SK-N-SH treated with all-trans-retinoic acid at 6 μM for 48 hours (cell line): ENCODE measurements around the gene SLCO1A2.
"Not testable (repeated sequence)": the region's sequence is repeated elsewhere in the genome, so short reads cannot be mapped to it uniquely, and the experiment has no call there.

Experiments used
- ATAC-seq: fragments of 200-7000 bp; cut with Tn5 transposase; 3 replicates; pipeline ENCODE4 v1.9.1; 2020; ENCODE audit warnings: mild to moderate bottlenecking, moderate library complexity
- ARNTL ChIP-seq: fragments of 450-650 bp; formaldehyde crosslinking; IDR thresholded peaks from 2 replicates; pipeline ENCODE4 v1.5.0; 2020; ENCODE audit warnings: low read depth, mild to moderate bottlenecking, moderate library complexity, borderline replicate concordance
- BACH2 ChIP-seq: fragments of 250-450 bp; sonication (Bioruptor Pico); IDR thresholded peaks from 2 replicates; pipeline ENCODE4 v1.9.0; 2021; ENCODE audit warnings: mild to moderate bottlenecking, borderline replicate concordance
- CREB5 ChIP-seq: fragments of 250-450 bp; sonication (Bioruptor Pico); IDR thresholded peaks from 2 replicates; pipeline ENCODE4 v1.5.1; 2020; ENCODE audit warnings: low read depth, mild to moderate bottlenecking, moderate library complexity
- CSDC2 ChIP-seq: fragments of 250-450 bp; sonication (Bioruptor Pico); IDR thresholded peaks from 2 replicates; pipeline ENCODE4 v1.5.0; 2020; ENCODE audit warnings: mild to moderate bottlenecking, moderate library complexity
- ESRRG ChIP-seq: fragments of 250-450 bp; sonication (Bioruptor Pico); IDR thresholded peaks from 2 replicates; pipeline ENCODE4 v1.6.1; 2021; ENCODE audit warnings: mild to moderate bottlenecking
- GLIS3 ChIP-seq: fragments of 250-450 bp; sonication (Bioruptor Pico); IDR thresholded peaks from 2 replicates; pipeline ENCODE4 v1.5.0; 2020; ENCODE audit warnings: mild to moderate bottlenecking, moderate library complexity
- ISL1 ChIP-seq: fragments of 250-450 bp; sonication (Bioruptor Pico); IDR thresholded peaks from 2 replicates; pipeline ENCODE4 v2.1.2; 2022; ENCODE audit warnings: mild to moderate bottlenecking, moderate library complexity
- OSR1 ChIP-seq: fragments of 250-450 bp; sonication (Bioruptor Pico); IDR thresholded peaks from 2 replicates; pipeline ENCODE4 v1.8.0; 2022; ENCODE audit warnings: moderate library complexity, mild to moderate bottlenecking, inconsistent platforms
- PATZ1 ChIP-seq: fragments of 250-450 bp; sonication (Bioruptor Pico); IDR thresholded peaks from 2 replicates; pipeline ENCODE4 v1.8.0; 2020; ENCODE audit warnings: mild to moderate bottlenecking, moderate library complexity, borderline replicate concordance
- PPARA ChIP-seq: fragments of 250-450 bp; sonication (Bioruptor Pico); IDR thresholded peaks from 2 replicates; pipeline ENCODE4 v1.5.0; 2020; ENCODE audit warnings: mild to moderate bottlenecking, borderline replicate concordance
- RARB ChIP-seq: fragments of 250-450 bp; sonication (Bioruptor Pico); IDR thresholded peaks from 2 replicates; pipeline ENCODE4 v1.8.0; 2021; ENCODE audit warnings: mild to moderate bottlenecking, moderate library complexity
- SNAI2 ChIP-seq: fragments of 250-450 bp; sonication (Bioruptor Pico); IDR thresholded peaks from 2 replicates; pipeline ENCODE4 v1.5.0; 2020; ENCODE audit warnings: mild to moderate bottlenecking, moderate library complexity
- TCF4 ChIP-seq: fragments of 250-450 bp; sonication (Bioruptor Pico); IDR thresholded peaks from 2 replicates; pipeline ENCODE4 v1.8.0; 2021; ENCODE audit warnings: mild to moderate bottlenecking, moderate library complexity, borderline replicate concordance
- ZC3H10 ChIP-seq: fragments of 250-450 bp; sonication (Bioruptor Pico); IDR thresholded peaks from 2 replicates; pipeline ENCODE4 v1.5.1; 2021; ENCODE audit warnings: mild to moderate bottlenecking, moderate library complexity
- ZFP3 ChIP-seq: fragments of 250-450 bp; sonication (Bioruptor Pico); IDR thresholded peaks from 2 replicates; pipeline ENCODE4 v1.5.0; 2020; ENCODE audit warnings: mild to moderate bottlenecking, moderate library complexity
- ZFP30 ChIP-seq: fragments of 450-650 bp; formaldehyde crosslinking; IDR thresholded peaks from 2 replicates; pipeline ENCODE4 v1.5.0; 2022; ENCODE audit warnings: mild to moderate bottlenecking, moderate library complexity
- ZNF565 ChIP-seq: fragments of 450-650 bp; formaldehyde crosslinking; conservative IDR thresholded peaks from 2 replicates; pipeline ENCODE4 v1.5.0; 2020; ENCODE audit warnings: low read depth, mild to moderate bottlenecking, moderate library complexity
- ZNF70 ChIP-seq: fragments of 450-650 bp; formaldehyde crosslinking; IDR thresholded peaks from 2 replicates; pipeline ENCODE4 v1.5.0; 2020; ENCODE audit warnings: mild to moderate bottlenecking, moderate library complexity
- ZNF8 ChIP-seq: fragments of 450-650 bp; formaldehyde crosslinking; IDR thresholded peaks from 2 replicates; pipeline ENCODE4 v1.5.0; 2020; ENCODE audit warnings: mild to moderate bottlenecking, moderate library complexity
- TF ChIP-seq, protein P1 (sequence below): fragments of 250-450 bp; sonication (Bioruptor Pico); IDR thresholded peaks from 2 replicates; pipeline ENCODE4 v1.5.1; 2021; ENCODE audit warnings: mild to moderate bottlenecking, moderate library complexity
- TF ChIP-seq, protein P2 (sequence below): fragments of 250-450 bp; sonication (Bioruptor Pico); IDR thresholded peaks from 2 replicates; pipeline ENCODE4 v1.8.0; 2021; ENCODE audit warnings: low read depth, mild to moderate bottlenecking, moderate library complexity, borderline replicate concordance

The SLCO1A2 gene, protein sequence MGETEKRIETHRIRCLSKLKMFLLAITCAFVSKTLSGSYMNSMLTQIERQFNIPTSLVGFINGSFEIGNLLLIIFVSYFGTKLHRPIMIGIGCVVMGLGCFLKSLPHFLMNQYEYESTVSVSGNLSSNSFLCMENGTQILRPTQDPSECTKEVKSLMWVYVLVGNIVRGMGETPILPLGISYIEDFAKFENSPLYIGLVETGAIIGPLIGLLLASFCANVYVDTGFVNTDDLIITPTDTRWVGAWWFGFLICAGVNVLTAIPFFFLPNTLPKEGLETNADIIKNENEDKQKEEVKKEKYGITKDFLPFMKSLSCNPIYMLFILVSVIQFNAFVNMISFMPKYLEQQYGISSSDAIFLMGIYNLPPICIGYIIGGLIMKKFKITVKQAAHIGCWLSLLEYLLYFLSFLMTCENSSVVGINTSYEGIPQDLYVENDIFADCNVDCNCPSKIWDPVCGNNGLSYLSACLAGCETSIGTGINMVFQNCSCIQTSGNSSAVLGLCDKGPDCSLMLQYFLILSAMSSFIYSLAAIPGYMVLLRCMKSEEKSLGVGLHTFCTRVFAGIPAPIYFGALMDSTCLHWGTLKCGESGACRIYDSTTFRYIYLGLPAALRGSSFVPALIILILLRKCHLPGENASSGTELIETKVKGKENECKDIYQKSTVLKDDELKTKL

GRCh38 chr12:21334771-21335325 is at the start of gene SLCO1A2:
TSS of gene SLCO1A2 (minus strand) at chr12:21334917. CDS start at chr12:21334647, 270 bp downstream.
- TF ChIP-seq ZNF8 (CRISPR knock-in tag) (no peak), SNAI2 (CRISPR knock-in tag) (no peak), CSDC2 (no peak), TCF4 (CRISPR knock-in tag) (no peak), ISL1 (CRISPR knock-in tag) (no peak), PATZ1 (no peak), ZNF565 (CRISPR knock-in tag) (no peak), CREB5 (CRISPR knock-in tag) (no peak), PPARA (CRISPR knock-in tag) (no peak), ZFP30 (CRISPR knock-in tag) (no peak), ZNF70 (CRISPR knock-in tag) (no peak), BACH2 (no peak), ZC3H10 (CRISPR knock-in tag) (no peak)
- TF ChIP-seq, protein P1, sequence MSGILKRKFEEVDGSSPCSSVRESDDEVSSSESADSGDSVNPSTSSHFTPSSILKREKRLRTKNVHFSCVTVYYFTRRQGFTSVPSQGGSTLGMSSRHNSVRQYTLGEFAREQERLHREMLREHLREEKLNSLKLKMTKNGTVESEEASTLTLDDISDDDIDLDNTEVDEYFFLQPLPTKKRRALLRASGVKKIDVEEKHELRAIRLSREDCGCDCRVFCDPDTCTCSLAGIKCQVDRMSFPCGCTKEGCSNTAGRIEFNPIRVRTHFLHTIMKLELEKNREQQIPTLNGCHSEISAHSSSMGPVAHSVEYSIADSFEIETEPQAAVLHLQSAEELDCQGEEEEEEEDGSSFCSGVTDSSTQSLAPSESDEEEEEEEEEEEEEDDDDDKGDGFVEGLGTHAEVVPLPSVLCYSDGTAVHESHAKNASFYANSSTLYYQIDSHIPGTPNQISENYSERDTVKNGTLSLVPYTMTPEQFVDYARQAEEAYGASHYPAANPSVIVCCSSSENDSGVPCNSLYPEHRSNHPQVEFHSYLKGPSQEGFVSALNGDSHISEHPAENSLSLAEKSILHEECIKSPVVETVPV = no peak
- TF ChIP-seq, all 23 proteins: peak for 0
- no peak for ATAC-seq

GRCh38 chr12:21384261-21384660 is 49.5 kb upstream of the SLCO1A2 start:
- ATAC-seq = no peak
- no peak for TF ChIP-seq ZNF70 (CRISPR knock-in tag)
- TF ChIP-seq ZNF565 (CRISPR knock-in tag) = no peak
- TF ChIP-seq, protein P2, sequence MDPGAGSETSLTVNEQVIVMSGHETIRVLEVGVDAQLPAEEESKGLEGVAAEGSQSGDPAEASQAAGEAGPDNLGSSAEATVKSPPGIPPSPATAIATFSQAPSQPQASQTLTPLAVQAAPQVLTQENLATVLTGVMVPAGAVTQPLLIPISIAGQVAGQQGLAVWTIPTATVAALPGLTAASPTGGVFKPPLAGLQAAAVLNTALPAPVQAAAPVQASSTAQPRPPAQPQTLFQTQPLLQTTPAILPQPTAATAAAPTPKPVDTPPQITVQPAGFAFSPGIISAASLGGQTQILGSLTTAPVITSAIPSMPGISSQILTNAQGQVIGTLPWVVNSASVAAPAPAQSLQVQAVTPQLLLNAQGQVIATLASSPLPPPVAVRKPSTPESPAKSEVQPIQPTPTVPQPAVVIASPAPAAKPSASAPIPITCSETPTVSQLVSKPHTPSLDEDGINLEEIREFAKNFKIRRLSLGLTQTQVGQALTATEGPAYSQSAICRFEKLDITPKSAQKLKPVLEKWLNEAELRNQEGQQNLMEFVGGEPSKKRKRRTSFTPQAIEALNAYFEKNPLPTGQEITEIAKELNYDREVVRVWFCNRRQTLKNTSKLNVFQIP = no peak
- TF ChIP-seq GLIS3 = no peak
- no peak for TF ChIP-seq ARNTL (CRISPR knock-in tag)
- TF ChIP-seq, all 23 proteins: peak for 0

GRCh38 chr12:21381320-21381719 is 46.6 kb upstream of the SLCO1A2 start:
- ATAC-seq = not testable (repeated sequence)

DNA sequence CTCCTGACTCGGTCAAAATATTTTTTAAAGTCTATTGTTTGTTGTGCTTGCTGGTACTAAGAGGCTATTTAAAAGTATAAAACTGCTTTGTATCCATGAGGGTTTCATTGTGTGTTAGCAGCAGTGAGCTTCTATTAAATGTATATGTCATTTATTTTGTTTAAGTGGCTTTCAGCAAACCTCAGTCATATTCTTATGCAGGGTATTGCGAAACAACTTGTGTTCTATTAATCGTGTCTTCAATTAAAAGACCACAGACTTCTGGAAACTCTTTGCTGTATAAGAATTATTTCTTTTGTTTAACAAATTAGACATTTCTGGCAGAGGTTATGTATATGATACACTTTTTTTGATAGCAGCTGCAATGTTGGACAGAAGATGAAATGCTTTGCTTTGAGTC is 44.5 kb upstream of the SLCO1A2 start:
- no peak for ATAC-seq
- no peak for TF ChIP-seq RARB (CRISPR knock-in tag)
- no peak for TF ChIP-seq ZNF70 (CRISPR knock-in tag)
- no peak for TF ChIP-seq PPARA (CRISPR knock-in tag)
- no peak for TF ChIP-seq ARNTL (CRISPR knock-in tag)
- TF ChIP-seq ZNF565 (CRISPR knock-in tag) = no peak
- TF ChIP-seq ZC3H10 (CRISPR knock-in tag) = no peak
- no peak for TF ChIP-seq SNAI2 (CRISPR knock-in tag)
- TF ChIP-seq ESRRG = no peak
- no peak for TF ChIP-seq OSR1 (CRISPR knock-in tag)
- TF ChIP-seq, protein P2 = no peak
- no peak for TF ChIP-seq CREB5 (CRISPR knock-in tag)
- no peak for TF ChIP-seq ZFP3
- TF ChIP-seq PATZ1 = no peak
- TF ChIP-seq, protein P1 = no peak
